Spleen (tissue), 7 donors: ENCODE data around the gene LITAF.

Experiments used
- CTCF ChIP-seq, 11 experiments: fragments of 200-600 bp in 7 of 11; fragments of 450-650 bp in 4 of 11; sonication (generic) in 4 of 11; IDR thresholded peaks in 8 of 11; conservative IDR thresholded peaks in 3 of 11; 1 replicate in 7 of 11; 2 replicates in 4 of 11; pipeline versions ENCODE4 v1.4.0 to v1.8.0; 2016 to 2021; ENCODE audit warnings: antibody characterized with exemption in 11 of 11, inconsistent platforms in 4 of 11, mild to moderate bottlenecking in 1 of 11
- POLR2A ChIP-seq, 3 donors: fragments of 450-650 bp; IDR thresholded peaks; one replicate each; pipeline ENCODE4 v1.5.1; 2017; ENCODE audit warnings: antibody characterized with exemption in 3 of 3, mild to moderate bottlenecking in 1 of 3
- POLR2AphosphoS5 ChIP-seq, 3 donors: sonication (generic); formaldehyde crosslinking; IDR thresholded peaks; one replicate each; pipeline ENCODE4 v1.5.1; 2017; ENCODE audit warnings: antibody characterized with exemption in 3 of 3
- donor health status: DM: no; HTN: no; CAD: no; lungs with moderate emphysema.
- donor health status: DM: no; HTN: no; CAD: no.
- donor health status: DM: no; HTN: no; CAD: no.

- no peak for TF ChIP-seq CTCF (IDR thresholded peaks at IDR 0.05 in 8 of 11, conservative IDR thresholded peaks at IDR 0.05 in 3 of 11)
- no peak for TF ChIP-seq POLR2A (IDR thresholded peaks at IDR 0.05)
- no peak for TF ChIP-seq POLR2AphosphoS5 (IDR thresholded peaks at IDR 0.05)
Observed at GRCh38 chr16:11630046-11630767, 43.5 kb upstream of the LITAF start.
